ENCODE measurements around the gene POU5F2. TPM values are rescaled to one million over a fixed set of nuclear protein-coding genes. Genes with fewer than 3 reads are reported as not detected.

Gene POU5F2
- total and polyA plus RNA-seq, 2 experiments from 2014 or later = 0.05 to 1.3 TPM

GRCh38 chr5:93717162-93717561 is 24.2 kb downstream of the POU5F2 start:
- Histone ChIP-seq H3K36me3 (replicated peaks; ENCODE audit: insufficient read depth, low read depth) (no peaks in the 10 kb centered on the region), H3K4me2 (no peak overlapping the region), H3K9me2 (replicated peaks; ENCODE audit: insufficient read depth) (no peaks in the 10 kb centered on the region), H3K4me3 (no peak overlapping the region), H3K27ac (no peak overlapping the region), H3K27me3 (no peaks in the 10 kb centered on the region), H3K79me2 (no peaks in the 10 kb centered on the region), H3K4me1 (ENCODE audit: insufficient read depth) (peaks cover 8% of the 10 kb centered on the region), H3K9me3 (ENCODE audit: low read depth) (no peaks in the 10 kb centered on the region), H4K20me1 (ENCODE audit: insufficient read depth, poor library complexity, severe bottlenecking) (no peaks in the 10 kb centered on the region), H2AFZ (no peak overlapping the region)
- peak; percentile 46 for DNase-seq (ENCODE audit: low spot score)
- no peak for TF ChIP-seq EZH2phosphoT487 (IDR thresholded peaks at IDR 0.05; ENCODE audit: low read depth, severe bottlenecking, unreplicated experiment)
- TF ChIP-seq CTCF (IDR thresholded peaks at IDR 0.05; ENCODE audit: poor library complexity) = no peak
- no peak for TF ChIP-seq EZH2 (IDR thresholded peaks at IDR 0.05; ENCODE audit: borderline replicate concordance)
- WGBS (ENCODE audit: low lambda C conversion rate, missing lambda C conversion rate) = 63% methylated on average over 4 of the region's 4 CpGs

- Histone ChIP-seq H3K4me2 (no peak overlapping the region), H3K36me3 (replicated peaks; ENCODE audit: insufficient read depth, low read depth) (no peaks in the 10 kb centered on the region), H3K9me2 (replicated peaks; ENCODE audit: insufficient read depth) (no peaks in the 10 kb centered on the region), H3K79me2 (no peaks in the 10 kb centered on the region), H2AFZ (no peak overlapping the region), H3K4me1 (ENCODE audit: insufficient read depth) (peaks cover 8% of the 10 kb centered on the region), H3K9me3 (ENCODE audit: low read depth) (no peaks in the 10 kb centered on the region), H3K4me3 (no peak overlapping the region), H3K27ac (no peak overlapping the region), H3K27me3 (no peaks in the 10 kb centered on the region), H4K20me1 (ENCODE audit: insufficient read depth, poor library complexity, severe bottlenecking) (no peaks in the 10 kb centered on the region)
- TF ChIP-seq EZH2phosphoT487 (IDR thresholded peaks at IDR 0.05; ENCODE audit: low read depth, severe bottlenecking, unreplicated experiment) = no peak
- TF ChIP-seq CTCF (IDR thresholded peaks at IDR 0.05; ENCODE audit: poor library complexity) = no peak
- no peak for TF ChIP-seq EZH2 (IDR thresholded peaks at IDR 0.05; ENCODE audit: borderline replicate concordance)
- no peak for DNase-seq (ENCODE audit: low spot score)
Observed at GRCh38 chr5:93716453-93716852, 24.9 kb downstream of the POU5F2 start.

GRCh38 chr5:93715761-93716160 is 25.6 kb downstream of the POU5F2 start:
- 27% methylated on average over 1 of the region's 1 CpG for WGBS (ENCODE audit: low lambda C conversion rate, missing lambda C conversion rate)
- H4K20me1 ChIP-seq (ENCODE audit: insufficient read depth, poor library complexity, severe bottlenecking) = no peaks in the 10 kb centered on the region
- H2AFZ ChIP-seq = no peak overlapping the region
- no peaks in the 10 kb centered on the region for H3K79me2 ChIP-seq
- no peak for DNase-seq (ENCODE audit: low spot score)
- no peaks in the 10 kb centered on the region for H3K9me3 ChIP-seq (ENCODE audit: low read depth)
- peaks cover 8% of the 10 kb centered on the region for H3K4me1 ChIP-seq (ENCODE audit: insufficient read depth)
- no peak overlapping the region for H3K4me3 ChIP-seq
- TF ChIP-seq EZH2phosphoT487 (IDR thresholded peaks at IDR 0.05; ENCODE audit: low read depth, severe bottlenecking, unreplicated experiment) (no peak), EZH2 (IDR thresholded peaks at IDR 0.05; ENCODE audit: borderline replicate concordance) (no peak), CTCF (IDR thresholded peaks at IDR 0.05; ENCODE audit: poor library complexity) (no peak)
- no peaks in the 10 kb centered on the region for H3K36me3 ChIP-seq (replicated peaks; ENCODE audit: insufficient read depth, low read depth)
- no peak overlapping the region for H3K27ac ChIP-seq
- H3K27me3 ChIP-seq = no peaks in the 10 kb centered on the region
- H3K4me2 ChIP-seq = no peak overlapping the region
- H3K9me2 ChIP-seq (replicated peaks; ENCODE audit: insufficient read depth) = no peaks in the 10 kb centered on the region

GRCh38 chr5:93715327-93715726 is 26.1 kb downstream of the POU5F2 start:
- TF ChIP-seq EZH2 (IDR thresholded peaks at IDR 0.05; ENCODE audit: borderline replicate concordance) (no peak), EZH2phosphoT487 (IDR thresholded peaks at IDR 0.05; ENCODE audit: low read depth, severe bottlenecking, unreplicated experiment) (no peak), CTCF (IDR thresholded peaks at IDR 0.05; ENCODE audit: poor library complexity) (no peak)
- H3K27me3 ChIP-seq = no peaks in the 10 kb centered on the region

More at GRCh38 chr5:93715327-93715726, 26.1 kb downstream of the POU5F2 start:
- no peak for DNase-seq (ENCODE audit: low spot score)
- Histone ChIP-seq H2AFZ (no peak overlapping the region), H3K4me3 (no peak overlapping the region), H3K4me2 (no peak overlapping the region), H4K20me1 (ENCODE audit: insufficient read depth, poor library complexity, severe bottlenecking) (no peaks in the 10 kb centered on the region), H3K27ac (no peak overlapping the region), H3K4me1 (ENCODE audit: insufficient read depth) (peaks cover 8% of the 10 kb centered on the region), H3K36me3 (replicated peaks; ENCODE audit: insufficient read depth, low read depth) (no peaks in the 10 kb centered on the region), H3K9me2 (replicated peaks; ENCODE audit: insufficient read depth) (no peaks in the 10 kb centered on the region), H3K9me3 (ENCODE audit: low read depth) (no peaks in the 10 kb centered on the region), H3K79me2 (no peaks in the 10 kb centered on the region)
- 35% methylated on average over 2 of the region's 2 CpGs for WGBS (ENCODE audit: low lambda C conversion rate, missing lambda C conversion rate)

Data from hepatocyte (in vitro differentiated cells).